Fibroblast of skin of right quadriceps (primary cell): ENCODE results near the gene CPLX4.
A peak's percentile ranks its signal among the peaks of the same experiment; 100 is the strongest.
"Not testable (repeated sequence)": the region's sequence is repeated elsewhere in the genome, so short reads cannot be mapped to it uniquely, and the experiment has no call there.

Source experiments
- DNase-seq: peaks from one replicate; pipeline ENCODE4 v3.0.0-alpha.2; 2013

The CPLX4 gene

GRCh38 chr18:59268721-59269562 is 49.5 kb downstream of the CPLX4 start:
- DNase-seq: no peak

GRCh38 chr18:59268127-59268720 is 50.2 kb downstream of the CPLX4 start:
- no peak for DNase-seq

GRCh38 chr18:59267503-59268126 is 50.8 kb downstream of the CPLX4 start:
- DNase-seq: no peak

- DNase-seq: no peak
These were observed 51.5 kb downstream of the CPLX4 start for GRCh38 chr18:59266886-59267502.

- no peak for DNase-seq
These were observed 52.0 kb downstream of the CPLX4 start for GRCh38 chr18:59266459-59266858.

- no peak for DNase-seq
These were observed 52.5 kb downstream of the CPLX4 start for GRCh38 chr18:59265974-59266369.

- DNase-seq: no peak
These were observed 53.0 kb downstream of the CPLX4 start for GRCh38 chr18:59265246-59265973.

GRCh38 chr18:59264651-59265245 is 53.7 kb downstream of the CPLX4 start:
- no peak for DNase-seq

- DNase-seq: no peak
These were observed 54.3 kb downstream of the CPLX4 start for GRCh38 chr18:59264121-59264571.

GRCh38 chr18:59263661-59264060 is 54.8 kb downstream of the CPLX4 start:
- DNase-seq: no peak

GRCh38 chr18:59262243-59262642 is 56.2 kb downstream of the CPLX4 start:
- DNase-seq: not testable (repeated sequence)

- not testable (repeated sequence) for DNase-seq
These were observed 56.6 kb downstream of the CPLX4 start for GRCh38 chr18:59261842-59262241.

GRCh38 chr18:59255491-59255890 is 63.0 kb downstream of the CPLX4 start:
- not testable (repeated sequence) for DNase-seq

GRCh38 chr18:59249199-59249774 is 69.2 kb downstream of the CPLX4 start:
- DNase-seq: peak; percentile 80

- no peak for DNase-seq
These were observed 71.7 kb downstream of the CPLX4 start for GRCh38 chr18:59246796-59247195.
